Measurements from ENCODE around the gene VPS26B.

DNA sequence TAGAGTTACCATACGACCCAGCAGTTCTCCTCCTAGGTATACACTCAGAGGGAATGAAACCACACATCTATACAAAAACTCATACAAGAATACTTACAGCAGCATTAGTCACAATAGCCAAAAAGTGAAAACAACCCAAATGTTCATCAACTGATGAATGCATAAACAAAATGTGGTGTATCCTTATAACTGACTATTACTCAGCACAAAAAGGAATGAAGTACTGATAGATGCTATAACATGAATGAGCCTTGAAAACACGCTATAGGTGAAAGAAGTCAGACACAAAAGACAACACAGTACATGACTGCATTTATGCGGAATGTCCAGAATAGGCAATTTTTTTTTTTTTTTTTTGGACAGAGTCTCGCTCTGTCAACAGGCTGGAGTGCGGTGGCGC is 23.8 kb upstream of the VPS26B start:
- TF ChIP-seq, protein P1, sequence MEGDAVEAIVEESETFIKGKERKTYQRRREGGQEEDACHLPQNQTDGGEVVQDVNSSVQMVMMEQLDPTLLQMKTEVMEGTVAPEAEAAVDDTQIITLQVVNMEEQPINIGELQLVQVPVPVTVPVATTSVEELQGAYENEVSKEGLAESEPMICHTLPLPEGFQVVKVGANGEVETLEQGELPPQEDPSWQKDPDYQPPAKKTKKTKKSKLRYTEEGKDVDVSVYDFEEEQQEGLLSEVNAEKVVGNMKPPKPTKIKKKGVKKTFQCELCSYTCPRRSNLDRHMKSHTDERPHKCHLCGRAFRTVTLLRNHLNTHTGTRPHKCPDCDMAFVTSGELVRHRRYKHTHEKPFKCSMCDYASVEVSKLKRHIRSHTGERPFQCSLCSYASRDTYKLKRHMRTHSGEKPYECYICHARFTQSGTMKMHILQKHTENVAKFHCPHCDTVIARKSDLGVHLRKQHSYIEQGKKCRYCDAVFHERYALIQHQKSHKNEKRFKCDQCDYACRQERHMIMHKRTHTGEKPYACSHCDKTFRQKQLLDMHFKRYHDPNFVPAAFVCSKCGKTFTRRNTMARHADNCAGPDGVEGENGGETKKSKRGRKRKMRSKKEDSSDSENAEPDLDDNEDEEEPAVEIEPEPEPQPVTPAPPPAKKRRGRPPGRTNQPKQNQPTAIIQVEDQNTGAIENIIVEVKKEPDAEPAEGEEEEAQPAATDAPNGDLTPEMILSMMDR (IDR thresholded peaks at IDR 0.05; ENCODE audit: poor library complexity) = no peak
- no peak for TF ChIP-seq EZH2 (IDR thresholded peaks at IDR 0.05; ENCODE audit: borderline replicate concordance)
